Measurements from ENCODE around the gene DPPA3. TPM values are rescaled to one million over a fixed set of nuclear protein-coding genes. Genes with fewer than 3 reads are reported as not detected.
"Not testable (repeated sequence)": the region's sequence is repeated elsewhere in the genome, so short reads cannot be mapped to it uniquely, and the experiment has no call there.

The DPPA3 gene
- total RNA-seq, 1 donor from 2014 or later, result not detected

DNA sequence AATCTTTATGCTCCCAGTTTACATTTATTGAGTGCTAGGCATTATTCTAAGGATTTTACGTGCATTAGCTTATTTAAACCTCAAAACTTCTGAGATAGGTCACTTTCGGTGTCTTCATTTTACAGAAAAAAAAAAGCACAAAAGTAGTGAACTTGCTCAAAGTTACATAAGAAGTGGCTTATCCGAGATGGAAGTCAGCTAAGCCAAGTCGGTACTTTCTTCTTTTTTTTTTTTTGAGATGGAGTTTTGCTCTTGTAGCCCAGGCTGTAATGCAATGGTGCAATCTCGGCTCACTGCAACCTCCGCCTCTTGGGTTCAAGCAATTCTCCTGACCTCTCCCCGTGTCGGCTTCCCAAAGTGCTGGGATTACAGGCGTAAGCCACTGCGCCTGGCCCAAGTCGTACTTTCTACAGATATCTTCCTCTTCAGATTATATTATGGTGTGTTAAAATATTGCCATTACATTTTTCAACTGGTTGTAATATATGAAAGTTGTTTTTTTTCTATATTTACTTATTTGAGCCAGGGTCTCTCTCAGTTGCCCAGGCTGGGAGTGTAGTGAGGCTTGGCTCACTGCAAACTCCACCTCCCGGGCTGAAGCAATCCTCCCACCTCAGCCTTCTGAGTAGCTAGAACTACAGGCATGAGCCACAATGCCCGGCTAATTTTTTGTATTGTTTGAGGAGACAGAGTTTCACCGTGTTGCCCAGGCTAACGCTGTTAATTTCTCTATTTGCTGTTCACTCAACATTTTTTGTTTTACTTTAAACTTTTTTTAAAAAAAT is 8.9 kb downstream of the DPPA3 start:
- DNase-seq (ENCODE audit: low spot score), result no peak
- intact Hi-C loops (cut with DNase I), result no loop called here

DNA sequence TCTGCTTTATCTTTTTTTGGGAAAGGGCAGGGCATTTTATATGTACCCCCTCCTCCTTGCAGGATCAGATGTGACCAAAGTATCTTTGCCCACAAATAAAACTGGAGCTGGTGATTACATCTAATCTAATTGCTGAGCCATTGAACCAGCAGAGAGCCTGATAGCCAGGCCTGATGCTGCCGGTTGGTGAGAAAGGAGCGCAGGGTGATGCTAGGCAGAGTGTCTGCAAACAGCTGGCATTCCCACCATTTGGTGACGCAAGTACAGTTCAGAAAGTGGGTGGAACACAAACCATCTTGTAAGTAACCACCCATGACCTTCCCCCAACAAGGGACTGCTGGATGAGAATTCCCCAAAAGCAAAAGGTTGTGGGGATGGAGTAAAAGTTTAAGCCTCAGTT is 12.7 kb downstream of the DPPA3 start:
- DNase-seq (ENCODE audit: low spot score), result no peak
- intact Hi-C loops (cut with DNase I), result no loop called here

DNA sequence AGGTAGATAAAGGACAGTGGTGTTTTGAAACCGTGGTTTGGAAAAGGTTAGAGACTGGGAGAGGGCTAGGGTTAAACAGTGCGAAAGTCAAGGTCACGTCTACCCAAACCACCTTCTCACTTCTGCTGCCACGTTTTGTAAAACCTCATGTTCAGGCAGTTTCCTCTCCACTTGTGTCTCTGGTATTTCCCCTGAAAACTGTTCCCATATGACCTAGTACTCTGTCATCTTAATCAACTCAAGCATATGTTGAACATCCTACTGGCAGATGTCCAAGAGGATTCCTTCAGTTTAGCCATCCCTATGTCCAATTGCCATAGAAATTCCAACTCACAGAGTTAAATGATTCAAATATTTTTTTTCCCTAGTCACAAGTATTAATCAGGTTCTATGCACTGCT is 18.5 kb downstream of the DPPA3 start:
- intact Hi-C loops (cut with DNase I), result no loop called here
- DNase-seq (ENCODE audit: low spot score), result no peak

DNA sequence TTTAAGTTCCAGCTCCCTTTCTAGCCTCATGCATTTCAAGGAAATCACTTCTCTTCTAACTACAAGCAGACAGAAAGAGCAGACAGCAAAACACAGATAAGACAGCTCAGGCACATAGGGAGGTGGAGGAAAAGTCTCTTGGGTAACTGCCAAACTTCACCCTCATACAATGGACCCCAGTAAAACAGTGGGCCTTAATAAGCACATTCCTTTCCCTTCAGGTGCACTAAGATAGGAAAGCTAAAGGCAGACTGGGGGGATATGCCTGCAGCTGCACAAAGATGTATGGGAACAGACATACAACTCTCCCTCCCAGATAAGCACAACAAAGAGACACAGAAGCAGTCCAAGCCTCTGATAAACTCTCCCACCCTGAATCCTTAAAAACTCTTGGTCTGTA is 19.8 kb downstream of the DPPA3 start:
- DNase-seq (ENCODE audit: low spot score); intact Hi-C loops (cut with DNase I): not testable (repeated sequence)

DNA sequence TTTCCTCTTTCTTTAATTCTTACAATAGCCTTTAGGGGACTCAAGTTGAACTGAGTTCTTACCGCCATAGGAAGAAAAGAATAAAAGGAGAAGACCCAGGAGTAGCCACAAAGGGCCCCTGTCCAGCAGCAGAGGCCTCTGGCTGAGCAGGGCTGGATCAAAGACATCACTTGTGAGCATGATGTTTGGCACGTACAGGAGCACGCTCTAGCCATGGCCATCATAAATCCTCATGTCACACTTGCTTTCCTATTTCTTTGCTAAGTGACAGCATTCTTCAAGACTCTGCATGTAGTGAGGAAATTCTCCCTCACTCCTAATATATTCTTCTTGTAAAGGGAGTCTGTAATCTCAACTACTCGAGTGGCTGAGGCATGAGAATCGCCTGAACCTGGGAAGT is 20.3 kb downstream of the DPPA3 start:
- DNase-seq (ENCODE audit: low spot score), result no peak
- intact Hi-C loops (cut with DNase I), result no loop called here

DNA sequence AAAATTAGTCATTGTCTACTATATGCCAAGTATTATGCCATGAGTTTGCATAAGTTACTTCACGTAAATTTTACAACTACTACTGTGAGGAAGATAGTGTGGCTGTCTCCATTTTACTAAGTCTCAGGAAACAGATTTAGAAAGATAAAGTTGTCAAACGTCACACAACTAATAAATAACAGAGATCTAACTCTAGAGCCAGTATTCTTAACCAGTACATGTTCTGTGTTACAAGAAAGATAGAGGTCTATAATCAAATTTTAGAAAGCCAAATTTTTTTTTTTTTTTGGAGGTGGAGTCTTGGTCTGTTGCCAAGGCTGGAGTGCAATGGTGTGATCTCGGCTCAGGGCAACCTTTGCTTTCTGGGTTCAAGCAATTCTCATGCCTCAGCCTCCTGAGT is 21.8 kb downstream of the DPPA3 start:
- intact Hi-C loops (cut with DNase I), result no loop called here
- no peak for DNase-seq (ENCODE audit: low spot score)

DNA sequence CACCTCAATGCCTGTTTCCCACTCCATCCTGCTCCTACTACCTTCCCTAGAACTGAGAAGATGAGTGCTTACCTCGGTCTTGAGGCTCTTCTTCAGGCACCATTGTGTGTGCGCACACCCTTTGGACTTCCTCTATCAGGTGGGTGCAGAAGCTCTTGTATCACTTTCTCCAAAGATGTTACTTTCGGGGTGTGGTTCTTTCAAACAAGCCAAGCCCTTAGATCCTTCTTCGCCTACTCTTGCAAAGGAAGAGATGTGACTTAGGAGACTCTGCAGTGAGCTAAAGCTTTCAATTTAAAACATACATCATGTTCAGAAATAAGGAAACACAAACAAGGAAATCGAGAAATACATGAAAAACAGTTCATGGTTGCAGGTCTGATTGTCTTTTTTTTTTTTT is 36.0 kb downstream of the DPPA3 start, which contains the start of gene CLEC4C:
CLEC4C (minus strand) TSS at position 130 of the 400 bp plus-strand sequence; CDS start at position 103, 27 bp downstream.
- intact Hi-C loops (cut with DNase I), result no loop called here
- no peak for DNase-seq (ENCODE audit: low spot score)

DNA sequence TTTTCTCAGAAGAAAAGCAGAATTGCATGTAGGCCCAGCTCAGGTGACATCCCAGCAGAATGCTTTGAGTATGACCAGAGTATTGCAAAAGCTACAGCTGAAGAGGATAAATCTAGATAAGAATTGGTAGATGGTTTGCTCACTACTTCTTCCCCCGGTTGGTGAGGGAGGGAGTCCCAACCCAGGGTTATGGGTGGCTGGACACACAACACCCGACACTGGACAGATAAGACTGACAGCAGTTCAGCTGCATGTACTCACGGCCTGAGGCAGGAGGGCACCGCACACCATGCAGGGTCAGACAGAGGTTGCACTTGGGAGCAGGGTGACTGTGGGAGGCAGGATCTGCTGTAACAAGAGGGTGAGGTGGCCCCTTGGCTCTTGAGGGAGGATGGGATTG is 37.6 kb downstream of the DPPA3 start:
- intact Hi-C loops (cut with DNase I), result no loop called here
- DNase-seq (ENCODE audit: low spot score), result no peak

DNA sequence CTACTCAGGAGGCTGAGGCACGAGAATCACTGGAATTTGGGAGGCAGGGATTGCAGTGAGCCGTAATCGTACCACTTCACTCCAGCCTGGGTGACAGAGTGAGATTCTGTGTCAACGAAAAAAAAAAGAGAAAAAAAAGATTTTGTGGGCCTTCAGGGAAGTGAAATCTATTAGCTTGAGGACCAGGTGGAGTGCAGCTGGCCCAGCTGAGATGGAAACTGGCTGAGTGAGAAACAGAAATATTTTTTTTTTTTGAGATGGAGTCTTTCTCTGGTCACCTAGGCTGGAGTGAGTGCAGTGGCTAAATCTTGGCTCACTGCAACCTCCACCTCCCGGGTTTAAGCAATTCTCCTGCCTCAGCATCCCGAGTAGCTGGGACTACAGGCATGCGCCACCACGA is 38.2 kb downstream of the DPPA3 start:
- intact Hi-C loops (cut with DNase I), result no loop called here
- no peak for DNase-seq (ENCODE audit: low spot score)

DNA sequence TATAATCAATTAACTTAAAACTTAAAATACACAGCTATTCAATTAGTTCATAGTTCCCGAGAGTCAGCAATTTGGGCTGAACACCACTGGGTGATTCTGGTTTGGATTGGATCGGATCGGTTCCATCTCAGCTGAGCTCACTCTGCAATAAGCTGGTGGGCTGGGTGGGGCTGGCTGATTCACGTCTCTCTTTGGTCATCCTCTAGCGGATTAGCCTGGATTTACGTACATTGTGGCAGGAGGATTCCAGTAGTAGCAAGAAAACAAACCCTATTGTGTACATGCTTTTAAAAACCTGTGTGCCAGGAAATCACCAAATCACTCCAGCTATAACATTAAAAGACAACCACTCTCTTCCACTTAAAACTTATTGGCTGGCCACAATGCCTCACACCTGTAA is 39.1 kb downstream of the DPPA3 start:
- DNase-seq (ENCODE audit: low spot score), result no peak
- intact Hi-C loops (cut with DNase I), result no loop called here

DNA sequence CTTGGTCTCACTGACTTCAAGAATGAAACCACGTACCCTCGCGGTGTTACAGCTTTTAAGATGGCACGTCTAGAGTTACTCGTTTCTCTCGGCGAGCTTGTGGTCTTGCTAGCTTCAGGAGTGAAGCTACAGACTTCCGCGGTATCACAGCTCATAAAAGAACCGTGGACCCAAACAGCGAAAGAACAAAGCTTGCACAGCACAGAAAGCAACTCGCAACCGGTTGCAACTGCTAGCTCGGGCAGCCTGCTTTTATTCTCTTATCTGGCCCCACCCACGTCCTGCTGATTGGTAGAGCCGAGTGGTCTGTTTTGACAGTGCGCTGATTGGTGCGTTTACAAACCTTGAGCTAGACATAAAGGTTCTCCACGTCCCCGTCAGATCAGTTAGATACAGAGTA is 40.2 kb downstream of the DPPA3 start:
- intact Hi-C loops (cut with DNase I), result no loop called here

DNA sequence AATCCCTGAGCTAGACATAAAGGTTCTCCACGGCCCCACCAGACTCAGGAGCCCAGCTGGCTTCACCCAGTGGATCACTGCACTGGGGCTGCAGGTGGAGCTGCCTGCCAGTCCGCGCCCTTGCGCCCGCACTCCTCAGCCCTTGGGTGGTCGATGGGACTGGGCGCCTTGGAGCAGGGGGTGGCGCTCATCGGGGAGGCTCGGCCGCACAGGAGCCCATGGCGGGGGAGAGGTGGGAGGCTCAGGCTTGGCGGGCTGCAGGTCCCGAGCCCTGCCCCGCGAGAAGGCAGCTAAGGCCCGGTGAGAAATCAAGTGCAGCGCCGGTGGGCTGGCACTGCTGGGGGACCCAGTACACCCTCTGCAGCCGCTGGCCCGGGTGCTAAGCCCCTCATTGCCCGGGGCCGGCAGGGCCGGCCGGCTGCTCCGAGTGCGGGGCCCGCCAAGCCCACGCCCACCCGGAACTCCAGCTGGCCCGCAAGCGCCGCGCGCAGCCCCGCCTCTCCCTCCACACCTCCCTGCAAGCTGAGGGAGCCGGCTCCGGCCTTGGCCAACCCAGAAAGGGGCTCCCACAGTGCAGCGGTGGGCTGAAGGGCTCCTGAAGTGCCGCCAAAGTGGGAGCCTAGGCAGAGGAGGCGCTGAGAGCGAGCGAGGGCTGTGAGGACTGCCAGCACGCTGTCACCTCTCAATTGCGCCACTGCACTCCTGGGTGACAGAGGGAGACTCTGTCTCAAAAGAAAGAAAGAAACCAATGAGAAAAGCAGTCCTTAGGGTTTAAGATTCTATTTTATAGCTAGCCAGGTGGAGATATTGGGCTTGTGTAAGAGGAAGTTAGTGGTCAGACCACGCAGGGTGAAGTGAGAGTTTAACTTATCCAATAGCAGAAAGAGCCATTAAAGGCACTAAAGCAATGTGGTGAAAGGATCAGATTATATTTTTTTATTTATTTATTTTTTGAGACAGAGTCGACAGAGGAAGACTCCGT is 41.0 kb downstream of the DPPA3 start:
- DNase-seq (ENCODE audit: low spot score); intact Hi-C loops (cut with DNase I): not testable (repeated sequence)

More for the DNA sequence above, 40.2 kb downstream of the DPPA3 start:
- DNase-seq (ENCODE audit: low spot score), result no peak

DNA sequence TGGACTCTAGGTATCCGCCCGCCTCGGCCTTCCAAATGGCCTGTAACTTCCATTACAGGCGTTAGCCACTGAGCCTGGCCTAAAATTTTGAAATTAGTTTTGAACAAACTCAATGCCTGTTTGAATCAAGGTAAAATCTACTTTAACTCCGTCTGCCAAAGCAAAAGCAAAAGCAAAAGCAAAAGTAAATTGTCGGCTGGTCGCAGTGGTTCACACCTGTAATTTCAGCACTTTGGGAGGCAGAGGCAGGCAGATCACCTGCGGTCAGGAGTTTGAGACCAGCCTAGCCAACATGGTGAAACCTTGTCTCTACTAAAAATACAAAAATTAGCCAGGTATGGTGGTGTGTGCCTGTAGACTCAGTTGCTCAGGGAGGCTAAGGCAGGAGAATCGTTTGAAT is 44.4 kb downstream of the DPPA3 start:
- DNase-seq (ENCODE audit: low spot score); intact Hi-C loops (cut with DNase I): not testable (repeated sequence)

DNA sequence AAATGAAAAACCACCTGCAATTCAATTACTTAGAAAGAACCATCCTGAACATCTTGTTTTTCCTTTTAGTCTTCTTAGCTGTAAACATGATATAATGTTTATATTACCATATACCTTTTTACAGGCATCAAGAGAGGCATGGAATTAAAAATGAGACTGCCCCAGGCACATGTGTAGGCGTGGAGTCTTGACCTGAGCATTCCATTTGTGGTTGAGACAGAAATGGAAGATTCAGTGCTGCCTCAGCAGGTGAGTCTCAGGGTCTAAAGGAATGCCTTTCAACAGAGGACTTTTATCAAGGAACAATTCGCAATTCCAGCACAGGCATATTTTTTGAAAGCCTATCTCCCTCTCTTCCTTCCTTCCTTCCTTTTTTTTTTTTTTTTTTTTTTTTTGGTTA is 45.8 kb downstream of the DPPA3 start:
- DNase-seq (ENCODE audit: low spot score), result no peak
- intact Hi-C loops (cut with DNase I), result no loop called here

DNA sequence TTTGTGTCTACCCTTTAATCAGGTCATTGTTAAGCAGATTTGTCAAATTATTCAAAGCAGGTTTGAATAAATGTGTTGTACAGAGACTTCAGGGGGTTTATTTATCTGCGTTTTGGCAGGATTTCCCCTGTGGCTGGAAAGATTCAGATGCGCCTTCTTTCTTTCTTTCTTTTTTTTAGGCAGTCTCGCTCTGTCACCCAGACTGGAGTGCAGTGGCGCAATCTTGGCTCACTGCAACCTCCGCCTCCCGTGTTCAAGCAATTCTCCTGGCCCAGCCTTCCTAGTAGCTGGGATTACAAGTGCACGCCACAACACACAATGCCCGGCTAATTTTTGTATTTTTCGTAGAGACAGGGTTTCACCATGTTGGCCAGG is 47.5 kb downstream of the DPPA3 start:
- DNase-seq (ENCODE audit: low spot score), result no peak
- intact Hi-C loops (cut with DNase I), result no loop called here

Other genes with a start within 250 kb of the DPPA3 start
- gene CD163, start 207.7 kb upstream of the DPPA3 start, total RNA-seq, result 20.6 TPM
- gene APOBEC1, start 45.5 kb upstream of the DPPA3 start, total RNA-seq, result not detected
- 0.46 TPM for gene GDF3, start 15.7 kb upstream of the DPPA3 start, total RNA-seq
- not detected for gene CLEC4C, start 35.9 kb downstream of the DPPA3 start, total RNA-seq
- not detected for gene NANOGNB, start 53.8 kb downstream of the DPPA3 start, total RNA-seq
- not detected for gene NANOG, start 78.0 kb downstream of the DPPA3 start, total RNA-seq
- 0.51 TPM for gene SLC2A14, start 161.5 kb downstream of the DPPA3 start, total RNA-seq
- gene SLC2A3, start 224.8 kb downstream of the DPPA3 start, total RNA-seq, result 23.5 TPM